SJCRH30 (cell line): ENCODE data around the gene HCFC1. TPM values are rescaled to one million over a fixed set of nuclear protein-coding genes. Genes with fewer than 3 reads are reported as not detected.
A peak's percentile ranks its signal among the peaks of the same experiment; 100 is the strongest.

ENCODE experiments used
- DNase-seq, 2 experiments: peaks; one replicate each; pipeline ENCODE4 v3.0.0-alpha.2; 2015 to 2020
- H3K27ac ChIP-seq: fragments of 250-450 bp; sonication (Bioruptor Pico); 2 replicates; pipeline ENCODE4 v1.5.1; 2020; ENCODE audit warnings: mild to moderate bottlenecking, moderate library complexity
- H3K27me3 ChIP-seq: fragments of 250-450 bp; sonication (Bioruptor Pico); 2 replicates; pipeline ENCODE4 v1.5.1; 2020; ENCODE audit warnings: mild to moderate bottlenecking, moderate library complexity
- H3K36me3 ChIP-seq: fragments of 250-450 bp; sonication (Bioruptor Pico); 2 replicates; pipeline ENCODE4 v1.5.1; 2020; ENCODE audit warnings: mild to moderate bottlenecking, moderate library complexity
- H3K4me1 ChIP-seq: fragments of 250-450 bp; sonication (Bioruptor Pico); 2 replicates; pipeline ENCODE4 v1.5.1; 2020; ENCODE audit warnings: mild to moderate bottlenecking, moderate library complexity
- H3K4me3 ChIP-seq: fragments of 250-450 bp; sonication (Bioruptor Pico); 2 replicates; pipeline ENCODE4 v1.5.1; 2020; ENCODE audit warnings: mild to moderate bottlenecking, moderate library complexity
- H3K9me3 ChIP-seq: fragments of 250-450 bp; sonication (Bioruptor Pico); replicated peaks from 2 replicates; pipeline ENCODE4 v1.5.1; 2020; ENCODE audit warnings: mild to moderate bottlenecking, moderate library complexity
- total RNA-seq: library from RNA; depleted of rRNA; stranded (reverse); fragments of >200 nt; shearing (Covaris generic); gene quantifications from 2 replicates; pipeline ENCODE4 v1.2.3, GENCODE V29; 2014

Gene HCFC1
- total RNA-seq, 1 experiment from 2014 or later, result 55.6 TPM

DNA sequence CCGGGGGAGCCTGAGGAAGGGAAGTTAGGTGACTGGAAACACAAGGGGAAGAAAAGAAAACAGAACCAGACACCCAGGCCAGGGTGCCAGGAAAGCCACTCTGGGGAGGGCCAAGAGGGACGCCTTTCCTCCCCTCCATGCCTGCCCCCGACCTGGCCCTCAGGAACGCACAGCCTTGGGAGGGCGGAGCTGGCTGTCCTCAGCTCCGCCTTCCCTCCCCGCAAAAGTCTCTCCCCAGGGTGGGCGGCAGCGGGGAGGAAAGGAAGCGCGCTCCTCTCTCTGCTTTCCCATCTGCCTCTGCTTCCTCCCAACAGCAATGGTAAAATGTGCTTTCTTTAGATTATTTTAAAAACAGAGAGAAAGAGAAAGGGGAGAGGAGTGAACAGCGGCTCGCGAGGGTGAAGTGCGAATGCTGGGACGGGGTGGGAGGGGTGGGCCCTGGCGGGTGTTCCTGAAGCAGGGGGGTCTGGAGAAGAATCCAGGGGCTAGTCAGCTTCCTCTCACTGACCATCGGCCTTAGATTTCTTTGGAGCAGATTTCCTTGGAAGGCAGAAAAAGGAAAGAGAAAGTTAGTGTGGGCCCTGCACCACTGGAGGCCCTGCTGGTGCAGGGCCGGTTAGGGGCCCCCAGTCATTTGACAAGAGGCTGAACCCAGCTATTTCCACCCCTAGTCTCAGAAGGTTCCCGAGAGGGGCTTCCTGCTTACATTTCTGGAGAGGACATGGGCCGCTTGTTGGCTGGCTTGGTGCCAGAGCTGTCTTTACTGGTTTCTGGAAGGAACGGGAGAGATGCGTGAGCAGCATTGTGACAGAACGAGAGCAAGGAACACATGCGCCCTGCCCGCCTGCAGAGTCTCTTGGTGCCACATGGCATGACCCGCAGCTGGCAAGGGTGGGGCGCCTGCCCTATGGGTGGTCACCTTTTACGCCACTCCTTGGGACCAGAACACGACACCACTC is 22.5 kb downstream of the HCFC1 start:
- Histone ChIP-seq H3K4me1 (0 out of 2 replicates have a peak, but pooled peaks cover 3% of the 10 kb centered on the region), H3K36me3 (peaks cover 28% of the 10 kb centered on the region), H3K4me3 (no peak overlapping the region), H3K27me3 (no peaks in the 10 kb centered on the region), H3K9me3 (no peaks in the 10 kb centered on the region), H3K27ac (no peak overlapping the region)
- no peak for DNase-seq

- H3K4me1 ChIP-seq, result 0 out of 2 replicates have a peak, but pooled peaks cover 3% of the 10 kb centered on the region
- H3K27ac ChIP-seq, result no peak overlapping the region
- peaks cover 23% of the 10 kb centered on the region for H3K36me3 ChIP-seq
- no peak for DNase-seq
- H3K9me3 ChIP-seq, result no peaks in the 10 kb centered on the region
- H3K4me3 ChIP-seq, result no peak overlapping the region
- no peaks in the 10 kb centered on the region for H3K27me3 ChIP-seq
Observed at GRCh38 chrX:153948002-153948466, 23.6 kb downstream of the HCFC1 start.

DNA sequence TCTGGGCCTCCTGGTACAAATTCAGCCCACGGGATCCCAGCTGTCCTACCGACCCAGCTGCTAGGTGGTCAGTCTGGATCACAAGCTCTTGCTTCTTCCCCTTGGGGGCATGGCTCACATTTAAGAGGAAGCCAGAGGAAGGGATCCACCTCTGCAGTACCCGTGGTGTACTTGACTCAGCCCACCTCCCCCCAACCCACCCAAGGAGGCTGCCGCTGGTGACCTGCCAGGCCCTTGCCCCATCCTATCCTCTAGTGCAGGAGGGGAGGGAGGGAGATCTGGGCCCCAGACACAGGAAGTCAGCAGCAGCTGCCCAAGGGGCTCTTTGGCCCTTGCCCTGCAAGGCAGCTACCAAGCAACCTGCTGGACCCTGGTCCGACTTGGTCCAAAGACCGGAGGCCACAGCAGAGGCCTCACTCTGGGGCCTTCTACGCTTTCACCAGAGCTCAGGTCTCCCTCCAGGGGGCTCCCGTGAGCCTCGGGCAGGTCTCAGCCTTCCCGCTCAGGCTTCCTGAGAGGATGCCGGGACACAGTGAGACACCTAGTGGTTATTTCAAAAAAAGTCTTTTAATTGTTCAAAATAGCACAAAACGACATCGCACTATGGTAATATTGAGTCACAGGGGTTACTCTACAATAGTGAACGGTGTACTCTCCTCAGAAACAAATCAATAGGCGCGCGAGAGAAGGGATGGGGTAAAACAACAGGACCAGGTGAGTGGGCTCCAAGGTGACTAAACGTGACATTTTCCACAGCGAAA is 24.4 kb downstream of the HCFC1 start:
- 0 out of 2 replicates have a peak, but pooled peaks cover 3% of the 10 kb centered on the region for H3K4me1 ChIP-seq
- DNase-seq, result peak; percentile 75 to 81
- peaks cover 15% of the 10 kb centered on the region for H3K36me3 ChIP-seq
- no peaks in the 10 kb centered on the region for H3K9me3 ChIP-seq
- no peaks in the 10 kb centered on the region for H3K27me3 ChIP-seq
- no peak overlapping the region for H3K4me3 ChIP-seq
- H3K27ac ChIP-seq, result no peak overlapping the region

- Histone ChIP-seq H3K9me3 (no peaks in the 10 kb centered on the region), H3K4me3 (no peak overlapping the region), H3K27me3 (no peaks in the 10 kb centered on the region), H3K4me1 (0 out of 2 replicates have a peak, but pooled peaks cover 3% of the 10 kb centered on the region), H3K36me3 (peaks cover 10% of the 10 kb centered on the region), H3K27ac (peak overlapping the region; percentile 26; the same call in 1 of the 2 replicates)
- no peak for DNase-seq
Observed at GRCh38 chrX:153945956-153946943, 25.4 kb downstream of the HCFC1 start.

GRCh38 chrX:153944800-153945150 is 26.8 kb downstream of the HCFC1 start:
- Histone ChIP-seq H3K4me3 (no peak overlapping the region), H3K27me3 (no peaks in the 10 kb centered on the region), H3K4me1 (0 out of 2 replicates have a peak, but pooled peaks cover 3% of the 10 kb centered on the region), H3K36me3 (peaks cover 2% of the 10 kb centered on the region; the same call in 1 of the 2 replicates), H3K27ac (no peak overlapping the region), H3K9me3 (no peaks in the 10 kb centered on the region)
- DNase-seq, result no peak

DNA sequence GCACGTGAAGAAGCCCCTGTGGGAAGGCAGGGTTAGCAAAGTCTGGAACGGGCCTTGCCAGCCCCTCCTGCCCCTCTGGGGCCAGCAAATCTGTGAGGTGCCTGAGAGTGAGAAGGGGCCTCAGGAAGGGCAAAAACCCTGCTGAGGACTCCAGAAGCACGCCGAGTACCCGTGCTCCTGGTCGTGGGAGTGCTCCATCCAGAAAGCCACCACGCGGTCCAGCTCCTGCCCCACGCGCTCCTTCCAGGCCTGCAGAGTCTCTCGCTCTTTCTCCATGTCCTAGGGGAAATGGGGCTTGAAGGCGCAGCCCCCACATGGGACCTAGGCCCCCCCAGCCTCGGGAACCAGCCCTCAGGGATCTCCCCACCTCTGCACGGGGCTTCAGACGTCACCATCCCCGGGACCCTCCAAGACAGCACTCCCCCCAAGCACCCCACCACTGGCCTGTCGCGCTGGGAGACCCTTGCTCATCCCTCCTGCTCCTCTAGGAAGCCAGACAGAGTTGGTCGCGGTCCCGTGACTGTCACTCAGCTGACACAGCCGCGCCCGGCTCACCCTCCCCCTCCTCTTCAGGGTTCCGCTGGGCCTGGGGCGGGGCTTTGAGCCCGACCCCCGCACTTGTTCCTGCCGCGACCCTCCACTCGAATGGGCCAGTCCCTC is 27.3 kb downstream of the HCFC1 start, which contains the start of gene RENBP:
RENBP (minus strand) TSS at position 504 of the 660 bp plus-strand sequence; CDS start at position 471, 33 bp downstream.
- Histone ChIP-seq H3K27me3 (no peaks in the 10 kb centered on the region), H3K36me3 (no peaks in the 10 kb centered on the region), H3K27ac (no peak within 1 kb of the TSS), H3K4me1 (0 out of 2 replicates have a peak, but pooled peaks cover 3% of the 10 kb centered on the region), H3K4me3 (no peak within 1 kb of the TSS), H3K9me3 (no peaks in the 10 kb centered on the region)
- DNase-seq, result no peak

DNA sequence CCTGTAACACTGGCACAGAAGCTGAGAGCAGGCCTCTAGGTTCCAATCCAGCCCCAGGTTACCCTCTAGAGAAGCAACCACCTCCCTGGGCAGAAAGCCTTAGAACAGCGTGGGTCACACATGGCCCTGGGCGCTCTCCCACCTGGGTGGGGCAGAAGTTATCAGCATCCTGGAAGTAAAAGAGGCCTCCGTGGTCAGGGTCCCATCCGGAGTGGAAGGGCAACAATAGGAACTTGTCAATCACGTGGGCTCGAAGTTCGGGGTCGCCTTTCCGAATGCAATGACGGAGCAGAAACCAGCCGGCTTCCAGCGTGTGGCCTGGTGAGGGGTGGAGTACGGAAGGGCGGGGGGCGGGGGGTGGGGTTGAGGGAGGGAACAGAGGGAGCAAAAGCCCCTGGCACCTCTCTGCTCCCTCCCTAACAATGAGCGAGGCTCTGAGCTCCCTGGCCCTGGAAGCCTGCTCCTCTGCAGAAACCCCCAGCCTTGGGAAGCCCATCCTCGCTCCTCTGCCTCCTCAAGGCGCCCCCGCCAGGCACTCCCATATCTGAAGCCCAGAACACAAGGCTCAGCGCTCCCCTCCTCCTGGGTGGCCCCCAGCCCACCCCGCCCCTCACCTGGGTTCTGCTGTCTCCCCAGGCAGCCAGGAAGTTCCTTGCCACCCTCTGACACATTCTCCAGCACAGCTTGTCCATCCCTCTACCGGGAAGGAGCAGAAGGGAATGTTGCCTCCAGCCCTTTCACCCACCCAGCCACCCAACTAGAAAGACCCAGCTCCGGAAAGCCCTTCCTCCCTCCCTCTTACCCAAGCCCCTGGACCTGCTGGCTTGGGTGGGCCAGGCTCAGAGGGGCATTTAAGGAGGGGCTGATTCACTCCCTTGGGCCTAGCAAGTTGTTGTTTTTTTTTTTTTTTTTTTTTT is 30.0 kb downstream of the HCFC1 start:
- no peaks in the 10 kb centered on the region for H3K27me3 ChIP-seq

GRCh38 chrX:153939573-153939972 is 32.0 kb downstream of the HCFC1 start:
- Histone ChIP-seq H3K4me1 (no peaks in the 10 kb centered on the region), H3K9me3 (no peaks in the 10 kb centered on the region), H3K36me3 (no peaks in the 10 kb centered on the region), H3K27me3 (no peaks in the 10 kb centered on the region), H3K4me3 (no peak overlapping the region), H3K27ac (no peak overlapping the region)
- DNase-seq, result no peak

More for the DNA sequence above, 30.0 kb downstream of the HCFC1 start:
- DNase-seq, result no peak
- H3K4me3 ChIP-seq, result no peak overlapping the region
- H3K27ac ChIP-seq, result no peak overlapping the region
- no peaks in the 10 kb centered on the region for H3K36me3 ChIP-seq
- 0 out of 2 replicates have a peak, but pooled peaks cover 3% of the 10 kb centered on the region for H3K4me1 ChIP-seq
- H3K9me3 ChIP-seq, result no peaks in the 10 kb centered on the region

GRCh38 chrX:153938226-153938786 is 33.3 kb downstream of the HCFC1 start:
- Histone ChIP-seq H3K36me3 (no peaks in the 10 kb centered on the region), H3K4me1 (no peaks in the 10 kb centered on the region), H3K4me3 (no peak overlapping the region), H3K9me3 (no peaks in the 10 kb centered on the region), H3K27me3 (no peaks in the 10 kb centered on the region), H3K27ac (no peak overlapping the region)
- DNase-seq, result no peak

GRCh38 chrX:153937056-153937455 is 34.6 kb downstream of the HCFC1 start:
- Histone ChIP-seq H3K9me3 (no peaks in the 10 kb centered on the region), H3K27me3 (no peaks in the 10 kb centered on the region), H3K36me3 (no peaks in the 10 kb centered on the region), H3K27ac (no peak overlapping the region), H3K4me3 (no peak overlapping the region), H3K4me1 (no peaks in the 10 kb centered on the region)
- DNase-seq, result no peak

DNA sequence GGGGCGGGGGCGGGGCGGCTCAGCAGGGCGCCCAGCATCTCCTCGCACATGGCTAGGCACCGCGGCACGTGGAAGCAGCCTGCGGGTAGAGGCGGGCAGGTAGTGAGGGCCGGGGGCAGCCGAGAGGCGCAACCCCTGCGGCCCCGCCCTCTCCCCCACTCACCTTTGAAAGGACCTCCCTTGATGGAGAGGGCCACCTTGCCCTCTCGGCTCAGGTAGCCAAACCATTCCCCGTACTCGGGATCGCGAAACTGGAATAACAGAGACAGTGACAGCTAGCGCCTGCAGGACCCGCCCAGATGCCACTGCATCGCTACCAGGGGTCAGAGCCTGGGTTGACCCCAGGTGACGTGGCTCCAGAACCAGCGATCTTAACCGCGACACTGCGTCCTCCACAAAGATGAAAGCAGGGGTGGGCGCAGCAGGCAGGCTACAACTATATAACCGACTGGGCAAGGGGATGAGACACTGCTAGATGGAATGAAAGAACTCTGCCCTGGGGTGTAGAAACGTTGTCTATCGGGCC is 36.2 kb downstream of the HCFC1 start:
- H3K27me3 ChIP-seq, result no peaks in the 10 kb centered on the region
- H3K4me1 ChIP-seq, result no peaks in the 10 kb centered on the region
- peak overlapping the region; percentile 26; the same call in 1 of the 2 replicates for H3K4me3 ChIP-seq
- no peak overlapping the region for H3K27ac ChIP-seq
- H3K9me3 ChIP-seq, result no peaks in the 10 kb centered on the region
- no peaks in the 10 kb centered on the region for H3K36me3 ChIP-seq
- DNase-seq, result no peak

- H3K27ac ChIP-seq, result 0 out of 2 replicates have a peak within 1 kb of the TSS, but pooled peaks have one; percentile 5
Observed at GRCh38 chrX:153934762-153935325, 36.8 kb downstream of the HCFC1 start, which contains the start of gene NAA10. TSS of gene NAA10 (minus strand) at chrX:153935037. CDS start at chrX:153934904, 133 bp downstream.

More at GRCh38 chrX:153934762-153935325, 36.8 kb downstream of the HCFC1 start, which contains the start of gene NAA10:
- no peaks in the 10 kb centered on the region for H3K4me1 ChIP-seq
- peak; percentile 54 to 76 for DNase-seq
- H3K27me3 ChIP-seq, result no peaks in the 10 kb centered on the region
- peak within 1 kb of the TSS; percentile 82 for H3K4me3 ChIP-seq
- no peaks in the 10 kb centered on the region for H3K9me3 ChIP-seq
- H3K36me3 ChIP-seq, result no peaks in the 10 kb centered on the region
